ENCODE measurements around the gene ARL6IP4.
"Not testable (repeated sequence)": the region's sequence is repeated elsewhere in the genome, so short reads cannot be mapped to it uniquely, and the experiment has no call there.

The ARL6IP4 gene

GRCh38 chr12:123011701-123012100 is 31.2 kb downstream of the ARL6IP4 start:
- no peak for DNase-seq (ENCODE audit: low read depth in 2 of 2)

- DNase-seq (ENCODE audit: low read depth in 2 of 2): no peak
These were observed 33.0 kb downstream of the ARL6IP4 start for GRCh38 chr12:123013185-123014095.

- DNase-seq (ENCODE audit: low read depth in 2 of 2): not testable (repeated sequence)
These were observed 34.0 kb downstream of the ARL6IP4 start for GRCh38 chr12:123014473-123014872.

- no peak for DNase-seq (ENCODE audit: low read depth in 2 of 2)
These were observed 37.3 kb downstream of the ARL6IP4 start for GRCh38 chr12:123017753-123018152.

GRCh38 chr12:123019841-123020138 is 39.3 kb downstream of the ARL6IP4 start:
- no peak for DNase-seq (ENCODE audit: low read depth in 2 of 2)

- DNase-seq (ENCODE audit: low read depth in 2 of 2): no peak
These were observed 41.5 kb downstream of the ARL6IP4 start for GRCh38 chr12:123021688-123022604.

- DNase-seq (ENCODE audit: low read depth in 2 of 2): no peak
These were observed 42.4 kb downstream of the ARL6IP4 start for GRCh38 chr12:123022846-123023245.

GRCh38 chr12:123024819-123025391 is 44.4 kb downstream of the ARL6IP4 start:
- DNase-seq (ENCODE audit: low read depth in 2 of 2): peak in 1 of 2 donors; percentile 8

GRCh38 chr12:123026094-123026853 is 45.8 kb downstream of the ARL6IP4 start:
- DNase-seq (ENCODE audit: low read depth in 2 of 2): no peak

- DNase-seq (ENCODE audit: low read depth in 2 of 2): no peak
These were observed 47.4 kb downstream of the ARL6IP4 start for GRCh38 chr12:123027726-123028445.

- DNase-seq (ENCODE audit: low read depth in 2 of 2): no peak
These were observed 48.0 kb downstream of the ARL6IP4 start for GRCh38 chr12:123028475-123028874.

- DNase-seq (ENCODE audit: low read depth in 2 of 2): no peak
These were observed 49.1 kb downstream of the ARL6IP4 start for GRCh38 chr12:123029550-123029949.

- DNase-seq (ENCODE audit: low read depth in 2 of 2): no peak
These were observed 50.2 kb downstream of the ARL6IP4 start for GRCh38 chr12:123030686-123031085.

GRCh38 chr12:123031171-123031845 is 50.8 kb downstream of the ARL6IP4 start:
- no peak for DNase-seq (ENCODE audit: low read depth in 2 of 2)

Measured in stimulated activated CD8-positive, alpha-beta memory T cell treated with anti-CD3 and anti-CD28 coated beads, Interleukin-2, amount 100 ng/mL, for 48 hours (primary cell).